HepG2 (cell line): ENCODE results near the gene WDR6. TPM values are rescaled to one million over a fixed set of nuclear protein-coding genes. Genes with fewer than 3 reads are reported as not detected.

ENCODE experiments used
- CENPT ChIP-seq: sonication (generic); formaldehyde crosslinking; IDR thresholded peaks from 2 replicates; pipeline ENCODE4 v1.8.0; 2022; ENCODE audit warnings: low read depth, mild to moderate bottlenecking, moderate library complexity, missing genetic modification reagents
- DNMT1 ChIP-seq: sonication (generic); formaldehyde crosslinking; IDR thresholded peaks from 2 replicates; pipeline ENCODE4 v1.5.1; 2020; ENCODE audit warnings: mild to moderate bottlenecking, missing genetic modification reagents
- DR1 ChIP-seq: sonication (generic); formaldehyde crosslinking; IDR thresholded peaks from 2 replicates; pipeline ENCODE4 v1.8.0; 2021; ENCODE audit warnings: mild to moderate bottlenecking, missing genetic modification reagents, inconsistent platforms
- HOXA5 ChIP-seq: sonication (generic); formaldehyde crosslinking; IDR thresholded peaks from 2 replicates; pipeline ENCODE4 v1.4.0; 2020; ENCODE audit warnings: missing genetic modification reagents
- KDM1A ChIP-seq: IDR thresholded peaks from 2 replicates; pipeline ENCODE4 v1.6.1; 2016; ENCODE audit warnings: missing compliant biosample characterization
- KLF13 ChIP-seq: sonication (generic); formaldehyde crosslinking; IDR thresholded peaks from 2 replicates; pipeline ENCODE4 v1.4.0; 2020; ENCODE audit warnings: mild to moderate bottlenecking, missing genetic modification reagents
- KLF6 ChIP-seq: IDR thresholded peaks from 2 replicates; pipeline ENCODE4 v1.8.0; 2016; ENCODE audit warnings: missing biosample characterization, missing genetic modification reagents
- MAFK ChIP-seq, 2 experiments: IDR thresholded peaks in 1 of 2; conservative IDR thresholded peaks in 1 of 2; 2 replicates each; pipeline ENCODE4 v1.6.1; 2011; ENCODE audit warnings: improper control_type of control experiment in 2 of 2, low read length in 2 of 2
- MBD4 ChIP-seq: IDR thresholded peaks from 2 replicates; pipeline ENCODE4 v1.6.1; 2012; ENCODE audit warnings: low read length, inconsistent platforms, borderline replicate concordance
- SAFB2 ChIP-seq: sonication (generic); formaldehyde crosslinking; IDR thresholded peaks from 2 replicates; pipeline ENCODE4 v1.5.1; 2020; ENCODE audit warnings: missing genetic modification reagents, low read depth, mild to moderate bottlenecking, borderline replicate concordance
- SNAPC2 ChIP-seq: sonication (generic); formaldehyde crosslinking; IDR thresholded peaks from 2 replicates; pipeline ENCODE4 v1.8.1; 2022; ENCODE audit warnings: mild to moderate bottlenecking, missing genetic modification reagents
- SOX6 ChIP-seq, 2 experiments: fragments of 450-650 bp in 1 of 2; sonication (generic) in 1 of 2; formaldehyde crosslinking in 1 of 2; IDR thresholded peaks; 2 replicates each; pipeline versions ENCODE4 v1.4.0 to v1.6.1; 2017 to 2020; ENCODE audit warnings: antibody characterized with exemption in 1 of 2, mild to moderate bottlenecking in 1 of 2, missing genetic modification reagents in 1 of 2
- SYNCRIP ChIP-seq: fragments of 200-400 bp; formaldehyde crosslinking; IDR thresholded peaks from 2 replicates; pipeline ENCODE4 v1.6.1; 2018; ENCODE audit warnings: mild to moderate bottlenecking, low read depth, low read length; ENCODE audit not compliant: insufficient read depth
- WIZ ChIP-seq: sonication (generic); formaldehyde crosslinking; IDR thresholded peaks from 2 replicates; pipeline ENCODE4 v1.5.1; 2020; ENCODE audit warnings: mild to moderate bottlenecking, missing genetic modification reagents
- ZKSCAN5 ChIP-seq: sonication (generic); formaldehyde crosslinking; IDR thresholded peaks from 2 replicates; pipeline ENCODE4 v1.5.1; 2020; ENCODE audit warnings: mild to moderate bottlenecking, missing genetic modification reagents
- ZNF253 ChIP-seq: sonication (generic); formaldehyde crosslinking; IDR thresholded peaks from 2 replicates; pipeline ENCODE4 v1.8.0; 2022; ENCODE audit warnings: mild to moderate bottlenecking, missing genetic modification reagents, borderline replicate concordance
- ZNF883 ChIP-seq: sonication (generic); formaldehyde crosslinking; IDR thresholded peaks from 2 replicates; pipeline ENCODE4 v1.5.1; 2020; ENCODE audit warnings: mild to moderate bottlenecking, missing genetic modification reagents; ENCODE audit errors: not compliant biosample characterization
- ZSCAN21 ChIP-seq: sonication (generic); formaldehyde crosslinking; IDR thresholded peaks from 2 replicates; pipeline ENCODE4 v1.8.0; 2022; ENCODE audit warnings: mild to moderate bottlenecking, missing genetic modification reagents, moderate library complexity, borderline replicate concordance
- polyA plus RNA-seq, 8 experiments: library from polyadenylated mRNA; depleted of rRNA in 3 of 8; stranded (reverse) in 7 of 8; unstranded in 1 of 8; fragments of >200 nt; fragmentation: Illumina TruSeq in 4 of 8; extraction: Trizol in 4 of 8; gene quantifications; 2 replicates each; pipeline versions ENCODE4 v1.2.1 to v1.2.3, GENCODE V29; 2011 to 2016; ENCODE audit warnings: low read depth in 4 of 8, missing spikeins in 1 of 8, mixed read lengths in 1 of 8; ENCODE audit not compliant: insufficient read depth in 1 of 8
- total RNA-seq, 5 experiments: library from RNA; depleted of rRNA; stranded (reverse); fragments of >200 nt; fragmentation: Illumina TruSeq; extraction: Trizol; gene quantifications; 2 replicates each; pipeline ENCODE4 v1.2.3, GENCODE V29; 2016; ENCODE audit warnings: low read depth in 1 of 5
- TF ChIP-seq, protein P1 (sequence below): sonication (generic); formaldehyde crosslinking; IDR thresholded peaks from 2 replicates; pipeline ENCODE4 v1.8.1; 2023; ENCODE audit warnings: mild to moderate bottlenecking, missing genetic modification reagents
- TF ChIP-seq, protein P2 (sequence below): sonication (generic); formaldehyde crosslinking; IDR thresholded peaks from 2 replicates; pipeline ENCODE4 v1.8.0; 2022; ENCODE audit warnings: missing genetic modification reagents, mild to moderate bottlenecking, inconsistent platforms, borderline replicate concordance
- TF ChIP-seq, protein P3 (sequence below): sonication (generic); formaldehyde crosslinking; IDR thresholded peaks from 2 replicates; pipeline ENCODE4 v1.8.1; 2023; ENCODE audit warnings: missing genetic modification reagents, inconsistent platforms, borderline replicate concordance
- TF ChIP-seq, protein P4 (sequence below): sonication (generic); formaldehyde crosslinking; IDR thresholded peaks from 2 replicates; pipeline ENCODE4 v1.4.0; 2020; ENCODE audit warnings: missing genetic modification reagents
- TF ChIP-seq, protein P5 (sequence below): sonication (generic); formaldehyde crosslinking; IDR thresholded peaks from 2 replicates; pipeline ENCODE4 v1.8.0; 2022; ENCODE audit warnings: mild to moderate bottlenecking, missing genetic modification reagents

Gene WDR6
- total and polyA plus RNA-seq, 2 of the 13 experiments (the other 11 are each of a cell fraction or from before 2014, with no cell fraction given), result 73.4 to 139 TPM

DNA sequence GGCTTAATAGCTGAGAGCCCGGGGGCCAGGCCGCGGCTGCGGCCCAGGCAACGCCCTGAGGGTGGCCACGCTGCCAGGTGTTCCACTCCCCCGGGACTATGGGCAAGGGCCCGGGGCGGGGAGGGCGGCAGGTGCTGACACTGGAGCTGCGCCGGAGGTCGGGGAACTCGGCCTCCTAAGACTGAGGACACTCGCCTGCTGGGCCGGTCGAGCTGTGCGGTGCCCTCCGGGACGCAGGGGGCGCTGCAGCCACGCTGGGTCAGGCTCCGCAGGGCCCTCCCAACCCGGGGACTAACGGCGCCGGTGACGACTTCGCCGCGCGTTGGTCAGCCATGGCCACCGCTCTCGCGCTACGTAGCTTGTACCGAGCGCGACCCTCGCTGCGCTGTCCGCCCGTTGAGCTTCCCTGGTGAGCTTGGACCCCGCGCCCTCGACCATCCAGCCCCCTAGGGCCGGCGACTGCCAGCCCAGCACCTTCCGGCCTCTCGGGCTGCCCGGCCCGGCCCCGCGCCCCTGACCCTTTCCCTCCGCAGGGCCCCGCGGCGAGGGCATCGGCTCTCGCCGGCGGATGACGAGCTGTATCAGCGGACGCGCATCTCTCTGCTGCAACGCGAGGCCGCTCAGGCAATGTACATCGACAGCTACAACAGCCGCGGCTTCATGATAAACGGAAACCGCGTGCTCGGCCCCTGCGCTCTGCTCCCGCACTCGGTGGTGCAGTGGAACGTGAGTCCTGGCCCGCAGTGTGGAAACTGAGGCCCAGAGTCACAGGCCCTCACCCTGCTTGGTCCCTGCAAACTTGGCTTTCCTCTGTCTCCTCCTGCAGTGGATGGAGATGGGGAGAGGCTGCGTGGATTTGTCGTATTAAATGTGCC is 14.9 kb downstream of the WDR6 start, which contains the start of gene NDUFAF3 (continued):
- TF ChIP-seq, protein P1, sequence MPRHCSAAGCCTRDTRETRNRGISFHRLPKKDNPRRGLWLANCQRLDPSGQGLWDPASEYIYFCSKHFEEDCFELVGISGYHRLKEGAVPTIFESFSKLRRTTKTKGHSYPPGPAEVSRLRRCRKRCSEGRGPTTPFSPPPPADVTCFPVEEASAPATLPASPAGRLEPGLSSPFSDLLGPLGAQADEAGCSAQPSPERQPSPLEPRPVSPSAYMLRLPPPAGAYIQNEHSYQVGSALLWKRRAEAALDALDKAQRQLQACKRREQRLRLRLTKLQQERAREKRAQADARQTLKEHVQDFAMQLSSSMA, result no peak
- TF ChIP-seq MAFK (conservative IDR thresholded peaks at IDR 0.05 in 1 of 2, IDR thresholded peaks at IDR 0.05 in 1 of 2; ENCODE audit: low read length in 2 of 2) (no peak), ZKSCAN5 (CRISPR knock-in tag) (no peak), KLF13 (CRISPR knock-in tag) (no peak), HOXA5 (CRISPR knock-in tag) (no peak; the same call in 1 of the 2 replicates), WIZ (CRISPR knock-in tag) (no peak), SAFB2 (CRISPR knock-in tag) (peak; percentile 81), KDM1A (CRISPR knock-in tag) (no peak), ZNF883 (CRISPR knock-in tag) (peak; percentile 56), ZSCAN21 (CRISPR knock-in tag) (peak; percentile 60; the same call in 1 of the 2 replicates), KLF6 (CRISPR knock-in tag) (no peak; the same call in 1 of the 2 replicates), CENPT (CRISPR knock-in tag) (no peak), DNMT1 (CRISPR knock-in tag) (no peak), SOX6 (IDR thresholded peaks at IDR 0.05) (no peak), SOX6 (CRISPR knock-in tag; IDR thresholded peaks at IDR 0.05) (peak; percentile 71), MBD4 (no peak), SYNCRIP (no peak), ZNF253 (CRISPR knock-in tag) (no peak), SNAPC2 (CRISPR knock-in tag) (peak; percentile 60; the same call in 1 of the 2 replicates), DR1 (CRISPR knock-in tag) (no peak)
- TF ChIP-seq, protein P2, sequence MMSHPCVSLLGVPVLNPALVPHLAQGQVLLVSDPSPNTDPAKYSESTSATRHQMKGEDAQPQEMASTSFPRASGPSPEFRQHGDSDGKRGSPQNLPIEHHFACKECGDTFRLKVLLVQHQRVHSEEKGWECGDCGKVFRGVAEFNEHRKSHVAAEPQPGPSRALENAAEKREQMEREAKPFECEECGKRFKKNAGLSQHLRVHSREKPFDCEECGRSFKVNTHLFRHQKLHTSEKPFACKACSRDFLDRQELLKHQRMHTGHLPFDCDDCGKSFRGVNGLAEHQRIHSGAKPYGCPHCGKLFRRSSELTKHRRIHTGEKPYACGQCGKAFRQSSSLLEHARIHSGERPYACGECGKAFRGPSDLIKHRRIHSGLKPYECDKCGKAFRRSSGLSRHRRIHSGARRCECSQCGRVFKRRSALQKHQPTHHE, result peak; percentile 95; the same call in 1 of the 2 replicates
- TF ChIP-seq, protein P3, sequence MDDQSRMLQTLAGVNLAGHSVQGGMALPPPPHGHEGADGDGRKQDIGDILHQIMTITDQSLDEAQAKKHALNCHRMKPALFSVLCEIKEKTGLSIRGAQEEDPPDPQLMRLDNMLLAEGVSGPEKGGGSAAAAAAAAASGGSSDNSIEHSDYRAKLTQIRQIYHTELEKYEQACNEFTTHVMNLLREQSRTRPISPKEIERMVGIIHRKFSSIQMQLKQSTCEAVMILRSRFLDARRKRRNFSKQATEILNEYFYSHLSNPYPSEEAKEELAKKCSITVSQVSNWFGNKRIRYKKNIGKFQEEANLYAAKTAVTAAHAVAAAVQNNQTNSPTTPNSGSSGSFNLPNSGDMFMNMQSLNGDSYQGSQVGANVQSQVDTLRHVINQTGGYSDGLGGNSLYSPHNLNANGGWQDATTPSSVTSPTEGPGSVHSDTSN (CRISPR knock-in tag), result 0 out of 2 replicates have a peak, but pooled peaks have one; percentile 11
- TF ChIP-seq, protein P4, sequence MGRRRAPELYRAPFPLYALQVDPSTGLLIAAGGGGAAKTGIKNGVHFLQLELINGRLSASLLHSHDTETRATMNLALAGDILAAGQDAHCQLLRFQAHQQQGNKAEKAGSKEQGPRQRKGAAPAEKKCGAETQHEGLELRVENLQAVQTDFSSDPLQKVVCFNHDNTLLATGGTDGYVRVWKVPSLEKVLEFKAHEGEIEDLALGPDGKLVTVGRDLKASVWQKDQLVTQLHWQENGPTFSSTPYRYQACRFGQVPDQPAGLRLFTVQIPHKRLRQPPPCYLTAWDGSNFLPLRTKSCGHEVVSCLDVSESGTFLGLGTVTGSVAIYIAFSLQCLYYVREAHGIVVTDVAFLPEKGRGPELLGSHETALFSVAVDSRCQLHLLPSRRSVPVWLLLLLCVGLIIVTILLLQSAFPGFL (CRISPR knock-in tag), result no peak
- TF ChIP-seq, protein P5, sequence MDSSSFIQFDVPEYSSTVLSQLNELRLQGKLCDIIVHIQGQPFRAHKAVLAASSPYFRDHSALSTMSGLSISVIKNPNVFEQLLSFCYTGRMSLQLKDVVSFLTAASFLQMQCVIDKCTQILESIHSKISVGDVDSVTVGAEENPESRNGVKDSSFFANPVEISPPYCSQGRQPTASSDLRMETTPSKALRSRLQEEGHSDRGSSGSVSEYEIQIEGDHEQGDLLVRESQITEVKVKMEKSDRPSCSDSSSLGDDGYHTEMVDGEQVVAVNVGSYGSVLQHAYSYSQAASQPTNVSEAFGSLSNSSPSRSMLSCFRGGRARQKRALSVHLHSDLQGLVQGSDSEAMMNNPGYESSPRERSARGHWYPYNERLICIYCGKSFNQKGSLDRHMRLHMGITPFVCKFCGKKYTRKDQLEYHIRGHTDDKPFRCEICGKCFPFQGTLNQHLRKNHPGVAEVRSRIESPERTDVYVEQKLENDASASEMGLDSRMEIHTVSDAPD (CRISPR knock-in tag), result no peak
